GM19193 (cell line): ENCODE measurements around the gene UST.

ENCODE experiments used
- POLR2A ChIP-seq: IDR thresholded peaks from 4 replicates; pipeline ENCODE4 v1.6.1; 2011; ENCODE audit not compliant: insufficient read depth, insufficient read length; ENCODE audit errors: extremely low read depth

The UST gene

GRCh38 chr6:148814082-148814790, 67.4 kb downstream of the UST start:
- no peak for TF ChIP-seq POLR2A

DNA sequence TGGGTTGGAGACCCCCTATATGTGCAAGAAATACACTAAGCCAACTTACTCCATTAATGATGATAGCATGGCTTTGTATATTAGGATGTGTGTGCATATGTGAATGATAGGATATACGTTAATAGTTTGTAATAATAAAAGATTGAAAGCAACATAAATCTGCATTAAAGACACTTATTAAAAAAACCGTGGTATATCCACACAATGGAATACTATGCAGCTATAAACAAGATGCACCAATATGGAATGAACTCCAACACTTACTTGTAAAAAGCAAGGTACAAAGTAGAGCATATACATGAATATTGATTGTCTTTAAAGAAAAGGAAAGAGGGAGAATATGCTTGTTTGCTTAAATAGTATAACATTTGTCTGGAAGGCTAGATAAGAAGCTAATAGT, 68.0 kb downstream of the UST start:
- no peak for TF ChIP-seq POLR2A

DNA sequence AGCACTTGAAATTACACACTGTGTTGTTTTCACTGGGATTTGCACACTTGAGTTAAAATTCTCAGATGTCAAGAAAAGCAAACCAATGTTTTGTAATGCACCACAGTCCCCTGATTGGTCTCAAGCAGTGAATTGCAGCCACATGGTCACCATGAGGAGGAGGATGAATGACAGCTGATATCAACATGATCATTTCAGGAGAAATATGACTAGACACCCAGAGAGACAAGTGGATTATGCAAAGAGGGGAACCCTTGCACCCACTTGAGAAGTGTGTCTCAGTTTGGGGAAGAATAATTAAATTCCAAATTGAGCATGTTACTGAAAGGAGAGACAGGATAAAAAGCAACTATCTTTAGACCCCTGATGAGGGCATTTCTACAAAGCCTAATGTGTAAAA, 69.3 kb downstream of the UST start:
- TF ChIP-seq POLR2A, result no peak

DNA sequence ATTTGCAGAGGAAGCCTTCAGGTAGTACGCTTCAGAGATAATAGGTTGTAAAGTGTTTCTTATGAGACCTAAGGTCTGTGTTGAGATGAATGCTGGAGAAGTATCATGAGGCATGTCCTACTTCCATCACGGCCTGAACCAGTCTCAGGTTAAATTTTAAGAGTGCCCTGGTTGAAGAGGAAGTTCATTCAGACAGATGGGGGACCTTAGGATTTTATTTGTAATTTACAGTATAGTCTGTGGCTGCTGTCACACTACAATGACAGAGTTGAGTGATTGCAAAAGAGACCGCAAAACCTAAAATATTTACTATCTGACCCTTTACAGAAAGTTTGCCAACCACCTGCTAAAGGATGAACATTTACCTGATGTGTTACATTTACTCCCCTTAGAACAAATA, 70.9 kb downstream of the UST start:
- no peak for TF ChIP-seq POLR2A

DNA sequence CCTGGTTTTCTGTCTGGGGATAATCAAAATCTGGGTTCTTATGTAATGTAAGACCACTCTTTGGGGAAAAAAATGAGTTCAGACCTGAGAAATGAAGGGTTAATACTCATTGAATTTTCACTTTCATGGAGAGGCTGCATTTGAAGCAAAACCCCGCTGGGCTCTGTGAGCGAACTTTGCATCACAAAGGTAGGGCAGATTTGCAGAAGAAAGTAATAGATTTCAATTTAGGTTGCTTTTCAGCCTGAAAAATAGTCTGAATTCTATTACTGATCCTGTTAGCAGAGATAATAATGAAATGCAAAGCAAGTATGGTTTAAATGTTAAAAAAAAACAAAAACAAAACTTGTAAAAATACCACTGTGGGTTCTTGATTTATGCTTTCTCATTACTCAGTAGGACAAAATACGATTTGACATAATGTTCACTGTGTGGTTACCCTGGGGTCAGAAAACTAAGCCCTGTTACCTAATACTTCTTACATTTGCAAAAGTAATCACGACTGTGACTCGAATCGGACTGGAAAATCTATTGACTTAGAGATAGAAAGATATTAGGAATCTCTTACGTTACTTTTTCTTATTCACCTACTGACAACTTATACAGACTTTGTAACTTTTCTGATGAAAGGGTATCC, 72.2 kb downstream of the UST start:
- no peak for TF ChIP-seq POLR2A

DNA sequence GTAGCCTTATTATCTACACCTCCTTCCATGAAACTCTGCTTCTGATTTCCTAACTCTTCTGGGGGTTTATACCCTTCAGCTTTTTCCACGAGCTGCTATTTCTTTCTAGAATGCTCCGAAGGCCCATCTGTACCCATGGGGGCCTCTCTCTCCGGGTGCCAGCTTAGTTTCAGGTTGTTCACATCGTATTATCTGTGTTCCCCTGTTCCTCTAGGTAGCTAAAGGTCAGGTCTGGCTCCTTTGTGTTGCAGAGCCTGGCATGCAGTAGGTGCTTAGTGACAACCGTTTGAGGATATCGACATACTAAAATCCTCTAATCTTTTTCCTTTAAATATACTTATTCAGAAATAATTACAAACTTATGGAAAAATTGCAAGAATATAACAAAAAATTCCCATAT, 73.0 kb downstream of the UST start:
- no peak for TF ChIP-seq POLR2A

GRCh38 chr6:148822819-148823218, 76.0 kb downstream of the UST start:
- TF ChIP-seq POLR2A, result no peak

- TF ChIP-seq POLR2A, result no peak
Observed at GRCh38 chr6:148824291-148824690, 77.5 kb downstream of the UST start.

- TF ChIP-seq POLR2A, result no peak
Observed at GRCh38 chr6:148824960-148825359, 78.1 kb downstream of the UST start.

DNA sequence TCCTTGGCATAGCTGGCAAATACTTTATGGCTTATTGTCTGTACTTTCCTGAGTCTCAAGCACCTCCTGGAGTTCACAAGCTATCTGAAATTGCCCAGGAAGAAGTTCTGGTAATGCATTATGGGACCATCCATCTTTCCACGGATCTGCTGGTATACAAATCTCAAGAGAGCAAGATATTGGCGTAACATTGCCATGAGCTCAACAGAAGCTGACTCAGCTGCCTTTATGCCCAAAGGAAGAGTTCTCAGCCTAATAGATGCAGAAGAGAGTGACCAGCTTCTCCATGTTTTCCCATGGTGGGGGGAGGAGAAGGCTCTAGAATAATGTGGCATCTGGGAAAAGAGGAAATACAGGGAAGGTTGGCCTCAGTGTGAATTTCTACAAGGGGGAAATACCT, 78.7 kb downstream of the UST start:
- no peak for TF ChIP-seq POLR2A

DNA sequence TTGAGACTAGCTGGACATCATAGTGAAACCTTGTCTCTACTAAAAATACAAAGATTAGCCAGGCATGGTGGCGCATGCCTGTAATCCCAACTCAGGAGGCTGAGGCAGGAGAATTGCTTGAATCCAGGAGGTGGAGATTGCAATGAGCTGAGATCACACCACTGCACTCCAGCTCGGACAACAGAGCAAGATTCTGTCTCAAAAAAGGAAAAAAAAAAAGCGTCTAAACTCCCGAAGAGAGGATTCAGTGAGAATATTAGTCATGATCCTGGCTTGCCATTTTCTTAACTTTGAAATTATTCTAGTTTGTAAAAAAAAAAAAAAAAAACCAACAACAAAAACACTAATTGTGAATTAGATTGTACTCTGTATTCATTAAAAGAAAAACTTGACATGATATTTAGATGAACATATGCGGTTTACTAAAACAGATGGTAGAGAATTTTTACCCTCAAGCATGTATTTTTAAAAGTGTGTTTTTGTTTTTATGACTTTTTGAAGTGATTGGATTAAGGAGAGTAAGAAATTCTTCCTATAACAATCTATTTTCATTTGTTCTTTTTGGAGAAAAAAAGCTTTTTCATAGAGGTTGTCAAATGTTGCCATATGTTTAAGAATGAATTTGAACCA, 80.7 kb downstream of the UST start:
- no peak for TF ChIP-seq POLR2A

DNA sequence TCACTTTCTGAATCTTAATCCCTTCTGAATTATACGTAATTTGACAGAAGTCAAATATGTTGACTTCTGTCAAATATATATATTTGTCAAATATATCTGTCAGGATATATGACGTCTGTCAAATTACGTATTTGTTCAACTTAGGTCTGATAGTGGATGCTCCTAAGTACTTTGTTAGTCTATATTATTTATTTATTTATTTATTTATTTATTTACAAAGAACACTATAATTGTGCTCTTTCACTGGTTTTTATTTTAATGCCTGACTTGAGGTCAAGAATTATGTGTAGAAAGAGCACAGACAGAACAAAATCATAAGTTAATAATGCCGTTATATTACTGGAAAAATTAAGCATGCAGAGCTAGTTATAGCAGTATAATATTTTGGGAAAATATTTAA, 81.2 kb downstream of the UST start:
- no peak for TF ChIP-seq POLR2A

DNA sequence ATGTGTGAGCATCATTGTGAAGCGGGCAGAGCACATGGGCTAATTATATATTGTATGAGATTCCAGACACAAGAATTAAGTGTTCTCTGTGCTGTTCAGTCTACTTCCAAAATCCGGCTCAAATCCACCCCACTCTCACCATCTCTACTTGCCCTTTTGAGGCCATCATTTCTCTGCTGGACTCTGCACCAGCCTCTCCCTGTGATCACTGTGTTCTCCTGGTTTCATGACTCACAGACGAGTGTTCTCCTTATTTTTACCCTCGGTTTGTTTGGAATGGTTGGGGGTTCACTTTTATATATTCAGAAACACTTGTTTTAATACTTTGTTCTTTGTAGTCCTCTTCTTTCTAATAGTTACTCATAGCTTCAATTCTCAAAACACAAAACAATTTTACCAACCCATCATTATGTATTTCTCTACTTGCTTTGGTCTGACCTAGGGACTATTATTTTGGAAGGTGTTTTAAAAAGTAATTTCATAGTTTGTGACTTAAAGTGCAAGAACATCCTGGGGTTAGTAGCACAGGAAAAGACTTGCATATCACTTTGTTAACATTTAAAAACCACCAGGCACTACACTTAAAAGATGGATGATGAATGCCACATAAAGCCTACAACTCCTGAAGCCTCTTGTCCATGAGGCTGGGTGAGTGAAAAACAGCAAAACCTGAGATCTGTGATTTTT, 82.7 kb downstream of the UST start:
- TF ChIP-seq POLR2A, result no peak

DNA sequence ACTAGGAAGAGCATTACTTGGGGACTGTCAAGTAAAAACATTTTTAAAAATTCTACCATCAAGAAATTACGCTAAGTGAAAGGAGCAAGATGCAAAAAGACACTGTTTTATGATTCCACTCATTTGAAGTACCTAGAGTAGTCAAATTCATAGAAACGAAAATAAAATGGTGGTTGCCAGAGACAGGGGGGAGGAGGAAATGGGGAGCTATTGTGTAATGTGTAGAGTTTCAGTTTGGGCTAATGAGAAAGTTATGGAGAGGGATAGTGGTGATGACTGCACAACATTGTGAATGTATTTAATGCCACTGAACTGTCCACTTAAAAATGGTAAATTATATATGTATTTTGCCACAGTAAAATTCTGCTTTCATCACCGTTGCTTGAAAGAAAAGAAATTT, 83.8 kb downstream of the UST start:
- TF ChIP-seq POLR2A, result no peak

DNA sequence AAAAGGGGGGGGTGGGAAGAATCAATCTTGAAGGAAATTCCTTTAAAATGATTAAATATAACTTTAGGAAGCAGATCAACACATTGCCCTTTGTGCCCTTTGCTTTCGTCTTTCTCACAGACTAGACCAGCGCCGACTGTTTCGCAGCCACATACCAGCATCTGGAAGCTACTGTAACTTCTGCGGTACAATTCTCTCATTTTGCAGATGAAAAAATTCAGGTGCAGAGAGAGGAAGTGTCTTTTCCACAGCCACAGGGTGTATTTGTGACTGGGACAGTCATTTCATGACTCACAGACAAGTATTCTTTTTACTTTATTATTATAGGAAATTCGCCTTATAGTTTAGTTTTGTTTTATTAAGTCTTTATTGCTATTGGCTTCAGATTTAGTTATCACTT, 84.2 kb downstream of the UST start:
- no peak for TF ChIP-seq POLR2A

DNA sequence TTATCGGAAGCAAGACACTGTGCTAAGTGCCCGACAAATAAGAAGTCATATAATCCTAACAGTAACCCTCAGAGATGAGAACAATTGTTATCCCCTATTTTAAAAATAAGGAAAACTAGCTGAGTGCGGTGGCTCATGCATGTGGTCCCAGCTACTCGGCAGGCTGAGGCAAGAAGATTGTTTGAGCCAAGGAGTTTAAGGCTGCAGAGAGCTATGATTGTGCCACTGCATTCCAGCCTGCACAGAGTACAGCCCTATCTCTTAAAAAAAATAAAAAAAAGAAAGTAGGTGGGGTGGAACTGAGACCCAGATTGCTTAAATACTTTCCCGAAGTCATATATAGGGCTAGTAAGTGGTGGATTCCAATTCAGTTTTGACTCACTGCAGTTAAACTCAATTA, 84.7 kb downstream of the UST start:
- no peak for TF ChIP-seq POLR2A

- TF ChIP-seq POLR2A, result no peak
Observed at GRCh38 chr6:148835920-148836441, 89.2 kb downstream of the UST start.
